HK-2 (cell line): ENCODE results near the gene SMIM41.
"Not testable (repeated sequence)": the region's sequence is repeated elsewhere in the genome, so short reads cannot be mapped to it uniquely, and the experiment has no call there.

Experiments
- DNase-seq: peaks from one replicate; pipeline ENCODE4 v3.0.0-alpha.2; 2018; ENCODE audit not compliant: unreplicated experiment

The SMIM41 gene

GRCh38 chr12:52085682-52086180, 6.2 kb downstream of the SMIM41 start:
- no peak for DNase-seq

GRCh38 chr12:52086366-52086765, 6.9 kb downstream of the SMIM41 start:
- DNase-seq, result no peak

- DNase-seq, result no peak
These were observed 7.7 kb downstream of the SMIM41 start for GRCh38 chr12:52086944-52087835.

- no peak for DNase-seq
These were observed 8.7 kb downstream of the SMIM41 start for GRCh38 chr12:52087961-52088820.

GRCh38 chr12:52089491-52089890, 10.0 kb downstream of the SMIM41 start:
- no peak for DNase-seq

GRCh38 chr12:52090291-52090690, 10.8 kb downstream of the SMIM41 start:
- no peak for DNase-seq

GRCh38 chr12:52091061-52091460, 11.6 kb downstream of the SMIM41 start:
- DNase-seq, result no peak

GRCh38 chr12:52091869-52092268, 12.4 kb downstream of the SMIM41 start:
- DNase-seq, result no peak

GRCh38 chr12:52093346-52093745, 13.8 kb downstream of the SMIM41 start:
- no peak for DNase-seq

- no peak for DNase-seq
These were observed 17.0 kb downstream of the SMIM41 start for GRCh38 chr12:52096332-52097044.

- DNase-seq, result no peak
These were observed 17.7 kb downstream of the SMIM41 start for GRCh38 chr12:52097045-52097666.

GRCh38 chr12:52104431-52105089, 25.1 kb downstream of the SMIM41 start:
- DNase-seq, result not testable (repeated sequence)

GRCh38 chr12:52116222-52117125, 37.0 kb downstream of the SMIM41 start:
- peak; percentile 58 for DNase-seq

- not testable (repeated sequence) for DNase-seq
These were observed 38.4 kb downstream of the SMIM41 start for GRCh38 chr12:52117806-52118475.

- DNase-seq, result no peak
These were observed 40.1 kb downstream of the SMIM41 start for GRCh38 chr12:52119398-52120254.

GRCh38 chr12:52120951-52121823, 41.7 kb downstream of the SMIM41 start:
- DNase-seq, result no peak

GRCh38 chr12:52121824-52122539, 42.5 kb downstream of the SMIM41 start:
- no peak for DNase-seq
